K562 (cell line): ENCODE measurements around the gene CEP95. TPM values are rescaled to one million over a fixed set of nuclear protein-coding genes. Genes with fewer than 3 reads are reported as not detected.
A peak's percentile ranks its signal among the peaks of the same experiment; 100 is the strongest.

ENCODE experiments used
- ATAC-seq: fragments of 200-7000 bp; cut with Tn5 transposase; 3 replicates; pipeline ENCODE4 v1.9.1; 2020; ENCODE audit warnings: moderate library complexity
- BruUV-seq: library from RNA; stranded (reverse); fragments of 400-500 nt; replicated peaks from 2 replicates; lab custom pipeline; 2021; lab: Mats Ljungman, UMichigan
- CTCF ChIA-PET: fragments of 300-600 bp; formaldehyde crosslinking; extraction: SDS; loops from one replicate; lab custom pipeline; 2021; ENCODE audit warnings: low intra/inter-chr PET ratio; lab: Yijun Ruan, JAX
- POLR2A ChIA-PET: fragments of 300-600, 350-650 bp; sonication (Branson Sonifier 250); formaldehyde crosslinking; extraction: SDS; loops from one replicate; lab custom pipeline; 2021; ENCODE audit warnings: antibody characterized with exemption, inconsistent platforms; lab: Yijun Ruan, JAX
- DNase-seq, 4 experiments: peaks; one replicate each; pipeline versions ENCODE4 v3.0.0 to v3.0.0-alpha.2; 2011 to 2018; ENCODE audit warnings: low spot score in 3 of 4, mixed read lengths in 3 of 4; ENCODE audit errors: extremely low read depth in 1 of 4
- FAIRE-seq: peaks from 2 replicates; lab custom pipeline; 2011; peaks lifted over from hg19 to GRCh38; lab: Jason Lieb, UNC
- H2AFZ ChIP-seq: 2 replicates; pipeline ENCODE4 v1.6.0; 2011; ENCODE audit warnings: low read depth, low read length, control low read depth, inconsistent platforms
- H3K27ac ChIP-seq: fragments of 200-600 bp; 3 replicates; pipeline ENCODE4 v1.8.0; 2011; ENCODE audit warnings: low read depth, mild to moderate bottlenecking, control low read depth, inconsistent platforms, low read length, moderate library complexity, mixed read lengths; ENCODE audit errors: extremely low read depth
- H3K27me3 ChIP-seq, 2 experiments: fragments of 300-600 bp in 1 of 2; 2 replicates in 1 of 2; 3 replicates in 1 of 2; pipeline versions ENCODE4 v1.6.0 to v1.8.0; 2011; ENCODE audit warnings: inconsistent platforms in 2 of 2, low read length in 2 of 2, mild to moderate bottlenecking in 1 of 2, mixed read lengths in 1 of 2, moderate library complexity in 1 of 2; ENCODE audit not compliant: control insufficient read depth in 2 of 2, insufficient read depth in 2 of 2
- H3K36me3 ChIP-seq: fragments of 300-600 bp; 3 replicates; pipeline ENCODE4 v1.8.0; 2011; ENCODE audit warnings: mild to moderate bottlenecking, low read length, inconsistent platforms; ENCODE audit not compliant: control insufficient read depth, insufficient read depth
- H3K4me1 ChIP-seq, 2 experiments: fragments of 200-600 bp in 1 of 2; replicated peaks in 1 of 2; 2 replicates in 1 of 2; 3 replicates in 1 of 2; pipeline versions ENCODE4 v1.5.1 to v1.8.0; 2011; ENCODE audit warnings: inconsistent platforms in 2 of 2, low read length in 2 of 2, mild to moderate bottlenecking in 1 of 2, mixed read lengths in 1 of 2, moderate library complexity in 1 of 2; ENCODE audit not compliant: control insufficient read depth in 2 of 2, insufficient read depth in 2 of 2
- H3K4me2 ChIP-seq: 2 replicates; pipeline ENCODE4 v1.6.1; 2011; ENCODE audit warnings: low read length, control low read depth, inconsistent platforms, mixed read lengths; ENCODE audit not compliant: insufficient read depth
- H3K4me3 ChIP-seq: fragments of 200-600 bp; sonication (generic), shearing (Covaris generic); 2 replicates; pipeline ENCODE4 v1.5.1; 2016; ENCODE audit warnings: control low read depth, inconsistent platforms
- H3K79me2 ChIP-seq: fragments of 200-600 bp; 3 replicates; pipeline ENCODE4 v1.8.0; 2011; ENCODE audit warnings: low read length, inconsistent platforms; ENCODE audit not compliant: control insufficient read depth, insufficient read depth
- H3K9ac ChIP-seq, 2 experiments: 2 replicates each; pipeline versions ENCODE4 v1.6.0 to v1.6.1; 2011; ENCODE audit warnings: low read depth in 2 of 2, low read length in 2 of 2, control low read depth in 1 of 2, inconsistent platforms in 1 of 2, mild to moderate bottlenecking in 1 of 2, mixed read lengths in 1 of 2; ENCODE audit not compliant: insufficient read depth in 1 of 2
- H3K9me1 ChIP-seq: one replicate; pipeline ENCODE4 v1.6.0; 2011; ENCODE audit warnings: inconsistent platforms, mild to moderate bottlenecking, low read length, moderate library complexity; ENCODE audit not compliant: control insufficient read depth, insufficient read depth
- H3K9me3 ChIP-seq: replicated peaks from 2 replicates; pipeline ENCODE4 v1.5.1; 2011; ENCODE audit warnings: low read depth, low read length, inconsistent platforms; ENCODE audit not compliant: control insufficient read depth, insufficient read depth
- H4K20me1 ChIP-seq: replicated peaks from 2 replicates; pipeline ENCODE4 v1.6.1; 2011; ENCODE audit warnings: low read length, inconsistent platforms, mixed read lengths; ENCODE audit not compliant: control insufficient read depth, insufficient read depth
- FOXK2 ChIP-seq, 2 experiments: fragments of 450-650 bp; IDR thresholded peaks in 1 of 2; conservative IDR thresholded peaks in 1 of 2; 2 replicates each; pipeline ENCODE4 v1.6.1; 2016; ENCODE audit warnings: low read depth in 2 of 2, mild to moderate bottlenecking in 1 of 2
- GTF2B ChIP-seq: IDR thresholded peaks from 2 replicates; pipeline ENCODE4 v1.6.1; 2011; ENCODE audit not compliant: insufficient read length; ENCODE audit errors: extremely low read depth
- PML ChIP-seq: IDR thresholded peaks from 2 replicates; pipeline ENCODE4 v1.6.1; 2012; ENCODE audit warnings: low read length, inconsistent platforms
- SNIP1 ChIP-seq: fragments of 450-650 bp; IDR thresholded peaks from 2 replicates; pipeline ENCODE4 v1.7.1; 2017; ENCODE audit warnings: low read depth, mild to moderate bottlenecking
- YY1 ChIP-seq, 3 experiments: IDR thresholded peaks; 2 replicates each; pipeline ENCODE4 v1.6.1; 2011; ENCODE audit warnings: low read length in 2 of 3, mild to moderate bottlenecking in 2 of 3, moderate library complexity in 2 of 3, borderline replicate concordance in 1 of 3, control low read depth in 1 of 3, low read depth in 1 of 3; ENCODE audit not compliant: insufficient read depth in 3 of 3, insufficient replicate concordance in 2 of 3, control insufficient read depth in 1 of 3, insufficient read length in 1 of 3; ENCODE audit errors: extremely low read depth in 1 of 3
- ZSCAN32 ChIP-seq: fragments of 450-650 bp; formaldehyde crosslinking; IDR thresholded peaks from 2 replicates; pipeline ENCODE4 v1.4.0; 2020; ENCODE audit warnings: mild to moderate bottlenecking, moderate library complexity
- in situ Hi-C: fragments of 300-500 bp; cut with MboI; formaldehyde crosslinking; loops from 4 replicates; pipeline ENCODE4 v1.15.0; 2018; ENCODE audit warnings: inconsistent platforms, mixed read lengths
- intact Hi-C: fragments of 100-400 bp; cut with micrococcal nuclease; formaldehyde crosslinking; loops from 2 replicates; pipeline ENCODE4 v1.14.2; 2022
- polyA plus RNA-seq, 8 experiments: library from polyadenylated mRNA; depleted of rRNA in 4 of 8; stranded (reverse) in 5 of 8; unstranded in 3 of 8; fragments of >200 nt; fragmentation: Nextera tagmentation in 2 of 8; fragmentation: Illumina TruSeq in 1 of 8; extraction: Ambion mirVana in 2 of 8; extraction: Trizol in 1 of 8; gene quantifications; 2 replicates each; pipeline versions ENCODE4 v1.2.1 to v1.2.3, GENCODE V29; 2011 to 2014; ENCODE audit warnings: inconsistent platforms in 1 of 8, missing spikeins in 1 of 8
- total RNA-seq, 7 experiments: library from RNA; depleted of rRNA in 6 of 7; stranded (reverse); fragments of >200 nt in 6 of 7; fragmentation: Illumina TruSeq in 2 of 7; extraction: Trizol in 2 of 7; gene quantifications; 2 replicates each; pipeline versions ENCODE4 v1.2.1 to v1.2.3, GENCODE V29; 2011 to 2021; ENCODE audit warnings: low replicate concordance in 1 of 7

Gene CEP95
- total and polyA plus RNA-seq, 9 of the 15 experiments (the other 6 are each of a cell fraction or from before 2014, with no cell fraction given), result 26.7 to 80.7 (median 56.9) TPM

- intact Hi-C loops, result no loop called here
- POLR2A ChIA-PET, result interaction anchor here (0.7 to 3.4 kb wide), 7 partner anchors 9 to 108 kb away, joined by 3 to 15 read pairs (median 4); partner anchors contain the start of gene SMURF2
- no peak overlapping the region for H3K4me2 ChIP-seq
- peaks cover 0 to 5% of the 10 kb centered on the region in 2 experiments; a peak in 2 of 5 replicates for H3K4me1 ChIP-seq
- in situ Hi-C loops, result no loop called here
- H3K27ac ChIP-seq, result no peak overlapping the region
- no peaks in the 10 kb centered on the region for H4K20me1 ChIP-seq
- CTCF ChIA-PET, result no interaction called here
- peaks cover 31% of the 10 kb centered on the region; the same call in 1 of the 3 replicates for H3K36me3 ChIP-seq
- H3K4me3 ChIP-seq, result no peak overlapping the region
- peak overlapping the region in 1 of 2 experiments; percentile 6; a peak in 1 of 4 replicates for H3K9ac ChIP-seq
- DNase-seq (peak; percentile 24 to 33 (median 32)), FAIRE-seq (peak; percentile 75)
- H3K9me1 ChIP-seq, result no peaks in the 10 kb centered on the region
- H2AFZ ChIP-seq, result no peak overlapping the region
- H3K9me3 ChIP-seq, result no peaks in the 10 kb centered on the region
- no peak for TF ChIP-seq ZSCAN32 (CRISPR knock-in tag)
- TF ChIP-seq PML, result no peak
- no peak for TF ChIP-seq SNIP1
- TF ChIP-seq GTF2B, result no peak
- peak in 1 of 3 experiments; percentile 73 for TF ChIP-seq YY1 (IDR thresholded peaks at IDR 0.05; ENCODE audit: borderline replicate concordance in 1 of 3, control insufficient read depth in 1 of 3, extremely low read depth in 1 of 3, insufficient read depth in 3 of 3, insufficient read length in 1 of 3, insufficient replicate concordance in 2 of 3, low read depth in 1 of 3, low read length in 2 of 3)
- TF ChIP-seq FOXK2 (conservative IDR thresholded peaks at IDR 0.05 in 1 of 2, IDR thresholded peaks at IDR 0.05 in 1 of 2; ENCODE audit: low read depth in 2 of 2), result no peak
- TF ChIP-seq, all 486 proteins: peak for 1
- ATAC-seq, result peak; percentile 86
- BruUV-seq, result no TSS peak
- Histone ChIP-seq H3K27me3 (no peaks in the 10 kb centered on the region), H3K79me2 (no peaks in the 10 kb centered on the region)
Observed at GRCh38 chr17:64554028-64554637, 47.4 kb downstream of the CEP95 start.
